ENCODE results near the gene COL11A2.

- no peak for TF ChIP-seq POLR2A (IDR thresholded peaks at IDR 0.05; ENCODE audit: low read depth, low read length)
- no peak for TF ChIP-seq POLR2AphosphoS5 (IDR thresholded peaks at IDR 0.05; ENCODE audit: low read depth, low read length)
- TF ChIP-seq TAF1 (IDR thresholded peaks at IDR 0.05; ENCODE audit: low read depth, low read length): no peak
- TF ChIP-seq POU2F2 (IDR thresholded peaks at IDR 0.05; ENCODE audit: low read depth, low read length): no peak
Measured at GRCh38 chr6:33168284-33168601, 24.0 kb downstream of the COL11A2 start.
